NCI-H2081 treated with DMSO at 0.1 percent for 48 hours (cell line): ENCODE results near the gene IER5L.
A peak's percentile ranks its signal among the peaks of the same experiment; 100 is the strongest.
"Not testable (repeated sequence)": the region's sequence is repeated elsewhere in the genome, so short reads cannot be mapped to it uniquely, and the experiment has no call there.

Experiments
- DNase-seq: peaks from one replicate; lab custom pipeline; 2025; lab: John Stamatoyannopoulos, UW

IER5L gene

DNA sequence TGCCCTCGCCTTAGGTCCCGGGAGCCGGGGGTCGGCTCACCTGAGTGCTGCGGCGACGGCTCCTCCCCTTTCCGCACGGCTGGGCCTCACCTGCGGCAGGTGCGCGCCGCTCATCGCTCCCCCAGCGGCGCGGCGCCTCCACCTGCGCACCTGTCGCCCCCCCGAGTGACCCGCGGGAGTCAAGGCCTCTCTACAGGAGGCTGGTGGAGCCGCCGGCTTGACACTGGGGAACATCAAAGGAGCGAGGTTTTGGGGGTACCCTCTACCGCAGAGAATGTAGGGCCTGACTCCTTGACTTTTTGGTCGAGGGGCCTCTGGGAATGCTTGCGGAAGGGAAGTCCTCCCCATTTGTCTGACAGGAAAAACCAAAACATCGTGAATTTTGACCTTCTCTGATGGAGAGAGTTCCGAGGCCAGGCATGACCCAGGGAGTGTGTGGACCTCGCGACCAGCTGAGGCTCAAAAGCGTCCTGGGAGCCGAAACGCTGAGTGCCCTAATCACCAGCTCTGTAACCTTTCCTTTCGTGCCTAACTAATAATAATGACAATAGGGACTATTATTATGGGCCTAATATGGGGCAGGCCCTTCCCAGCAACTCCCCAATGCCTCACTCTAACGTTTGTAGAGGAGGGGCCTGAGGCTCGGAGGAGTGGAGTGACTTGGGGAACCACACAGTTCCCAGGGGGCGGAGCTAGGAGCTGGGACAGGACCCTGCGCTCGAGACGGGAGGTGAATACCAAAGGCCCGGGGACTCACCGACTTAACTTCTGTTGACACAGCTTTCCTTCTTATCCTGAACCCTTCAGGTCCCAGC is 714 bp upstream of the IER5L start:
- no peak for DNase-seq

DNA sequence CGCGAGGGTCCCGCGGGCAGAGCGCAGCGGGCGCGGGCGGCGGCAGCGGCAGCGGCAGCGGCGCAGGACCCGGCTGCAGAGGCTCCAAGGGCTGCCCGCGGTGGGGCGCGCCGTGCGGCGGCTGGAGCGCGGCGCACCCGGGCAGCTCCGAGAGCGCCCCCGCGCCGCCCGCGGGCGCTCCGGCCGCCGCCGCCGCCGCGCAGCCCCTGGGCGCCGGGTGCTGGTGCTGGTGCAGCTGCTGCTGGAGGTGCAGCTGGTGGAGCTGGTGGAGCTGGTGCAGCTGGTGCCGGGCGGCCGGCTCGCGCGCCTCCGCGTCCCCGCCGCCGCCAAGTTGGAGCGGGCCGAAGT is 644 bp downstream of the IER5L start:
- no peak for DNase-seq

DNA sequence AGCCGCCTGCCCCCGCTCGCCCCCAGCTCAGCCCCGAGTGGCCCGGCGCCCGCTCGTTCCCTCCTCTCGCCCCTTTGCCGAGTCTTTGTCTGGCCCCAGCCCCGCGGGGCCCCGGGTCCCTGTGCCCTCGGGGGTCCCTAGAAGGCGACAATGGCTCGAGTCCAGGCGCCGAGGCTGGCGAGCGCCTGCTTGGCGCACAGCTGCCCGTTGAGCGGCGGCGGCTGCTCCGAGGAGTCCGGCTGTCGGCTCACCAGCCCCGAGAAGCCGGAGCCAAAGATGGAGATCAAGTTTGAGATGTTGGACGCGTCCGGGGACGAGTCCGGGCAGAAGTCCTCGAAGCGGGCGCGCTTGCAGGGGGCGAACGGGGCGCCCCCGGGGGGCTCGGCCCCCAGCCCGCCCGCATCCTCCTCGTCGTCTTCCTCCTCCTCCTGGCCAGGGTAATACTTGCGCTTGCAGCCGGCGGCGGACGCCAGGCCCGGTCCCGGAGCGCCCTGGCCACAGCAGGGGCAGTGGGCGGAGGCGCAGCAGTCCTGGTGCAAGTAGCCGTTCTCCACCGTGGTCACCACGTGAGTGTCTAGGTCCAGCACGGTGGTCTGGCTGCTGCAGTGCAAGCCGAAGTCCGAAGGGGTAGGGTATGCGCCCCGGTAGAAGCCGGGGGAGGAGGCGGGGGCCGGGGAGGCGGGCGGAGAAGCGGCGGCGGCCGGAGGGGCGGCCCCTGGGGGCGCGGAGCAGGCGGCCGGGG is 1.2 kb downstream of the IER5L start:
- no peak for DNase-seq

DNA sequence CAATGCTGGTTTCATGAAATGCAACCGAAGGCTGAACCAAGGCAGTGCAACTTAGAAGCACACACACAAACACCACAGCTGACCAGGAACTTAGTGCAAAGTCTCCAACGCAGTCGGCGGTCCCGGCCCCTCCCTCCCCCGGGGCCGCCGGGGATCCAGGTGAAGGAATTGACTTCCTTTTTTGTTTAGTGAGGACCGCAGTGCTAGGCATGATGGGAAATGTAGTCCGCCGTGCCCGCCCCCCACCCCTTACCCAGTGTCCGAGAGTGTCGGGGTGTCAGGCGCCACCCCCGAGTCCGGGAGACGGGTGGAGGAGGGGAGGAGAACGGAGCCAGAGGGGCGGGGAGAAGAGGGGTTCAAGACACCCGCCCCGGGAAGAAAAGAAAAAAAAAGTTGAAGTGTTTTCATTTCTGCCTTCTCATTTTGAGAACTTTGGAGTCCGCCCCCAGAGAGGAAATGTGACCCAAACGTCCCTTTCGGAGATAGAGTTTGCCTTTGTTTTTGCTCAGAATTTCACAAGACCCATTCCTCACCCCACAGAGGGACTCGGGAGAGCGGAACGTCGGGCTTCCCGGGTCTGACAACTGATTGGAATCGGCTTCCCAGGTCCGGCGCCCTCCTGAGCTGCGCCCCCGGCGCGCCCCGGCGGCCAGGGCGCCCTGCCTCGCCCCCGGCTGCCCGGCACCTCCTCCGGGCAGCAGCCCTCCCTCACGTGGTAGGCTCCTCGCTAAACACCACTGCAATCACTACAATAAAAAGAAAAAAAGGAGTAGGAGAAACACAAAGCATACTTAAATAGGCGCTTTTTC is 2.0 kb downstream of the IER5L start:
- DNase-seq = no peak

DNA sequence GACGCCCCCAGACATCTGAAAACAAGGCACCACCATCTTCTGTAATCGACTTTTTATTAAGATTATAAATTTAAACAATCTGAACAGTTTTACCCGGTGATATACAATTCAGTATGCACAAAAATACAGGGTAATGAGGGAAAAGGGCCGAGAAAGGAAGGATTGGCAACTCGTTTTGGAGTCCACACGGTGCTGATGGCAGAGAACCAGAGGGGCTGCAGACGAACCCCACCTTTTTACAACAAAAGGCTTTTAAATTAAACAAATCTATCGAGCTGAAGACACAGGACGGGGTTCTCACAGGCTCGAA is 2.6 kb downstream of the IER5L start:
- DNase-seq = no peak

DNA sequence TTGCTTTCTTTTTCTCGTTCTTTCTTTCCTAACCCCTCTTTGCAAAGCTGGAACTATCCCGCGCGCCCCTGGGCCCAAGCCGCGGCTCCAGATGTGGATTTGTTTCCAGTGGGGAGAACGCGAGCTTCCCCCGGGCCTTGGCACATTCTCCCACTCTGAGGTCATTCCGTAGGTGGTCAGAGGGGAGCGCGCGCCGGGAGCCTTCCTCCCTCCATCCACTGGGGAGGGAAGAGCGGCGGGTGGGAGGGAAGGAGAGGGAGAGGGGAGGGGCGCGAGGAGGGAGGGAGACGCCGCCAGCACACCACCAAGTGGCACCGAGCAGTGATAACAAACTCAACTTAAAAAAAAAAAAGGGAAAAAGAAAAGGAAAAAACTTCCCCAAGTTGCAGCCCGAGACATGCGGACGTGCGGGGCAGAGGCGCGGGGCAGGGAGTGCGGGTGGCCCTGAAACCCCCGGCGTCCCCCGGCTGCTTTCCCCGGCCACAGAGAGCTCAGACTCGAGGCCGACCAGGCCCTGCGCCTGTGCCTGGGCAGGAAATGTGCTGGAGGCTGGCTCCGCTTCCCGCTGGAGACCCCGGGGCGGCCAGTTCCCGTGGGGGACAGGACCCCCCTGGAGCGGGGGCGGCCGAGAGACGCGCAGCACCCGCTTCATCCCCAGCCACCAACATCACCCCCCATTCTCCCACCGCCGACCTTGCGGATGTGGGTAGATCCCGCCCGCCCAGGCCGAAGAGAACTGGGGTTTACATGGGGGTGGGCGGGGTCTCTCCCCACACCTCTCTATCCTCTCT is 3.1 kb downstream of the IER5L start:
- DNase-seq = no peak

DNA sequence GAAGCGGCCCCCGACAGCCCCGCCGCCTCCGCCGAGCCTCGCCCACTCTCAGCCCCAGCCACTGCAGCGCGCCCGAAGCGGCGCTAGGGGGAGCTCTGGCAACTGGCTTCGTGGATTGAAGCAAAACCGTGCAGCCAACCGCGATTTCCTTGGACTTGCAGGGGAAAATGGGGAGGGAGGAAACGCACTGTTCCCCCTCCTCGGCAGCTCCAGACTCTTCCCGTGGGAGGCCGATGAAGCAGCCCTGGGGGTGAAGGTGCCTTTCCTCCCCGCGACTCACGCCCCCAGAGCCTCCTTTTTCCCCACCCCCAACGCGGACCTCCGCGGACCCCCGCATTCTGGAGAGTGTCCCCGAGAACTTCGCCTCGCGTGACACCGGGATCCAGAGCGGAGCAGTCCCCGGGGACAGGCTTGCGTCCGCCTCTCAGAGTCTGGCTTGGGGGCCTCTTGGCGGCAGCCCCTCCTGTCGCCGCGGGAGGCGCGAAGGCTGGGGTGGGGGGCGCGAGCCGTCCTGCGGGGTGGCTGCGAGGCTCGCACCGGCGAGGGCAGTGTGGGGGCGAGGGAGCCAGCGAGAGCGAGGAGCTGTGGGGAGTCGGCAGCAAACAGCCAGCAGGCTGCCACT is 3.8 kb downstream of the IER5L start:
- DNase-seq = peak; percentile 30

DNA sequence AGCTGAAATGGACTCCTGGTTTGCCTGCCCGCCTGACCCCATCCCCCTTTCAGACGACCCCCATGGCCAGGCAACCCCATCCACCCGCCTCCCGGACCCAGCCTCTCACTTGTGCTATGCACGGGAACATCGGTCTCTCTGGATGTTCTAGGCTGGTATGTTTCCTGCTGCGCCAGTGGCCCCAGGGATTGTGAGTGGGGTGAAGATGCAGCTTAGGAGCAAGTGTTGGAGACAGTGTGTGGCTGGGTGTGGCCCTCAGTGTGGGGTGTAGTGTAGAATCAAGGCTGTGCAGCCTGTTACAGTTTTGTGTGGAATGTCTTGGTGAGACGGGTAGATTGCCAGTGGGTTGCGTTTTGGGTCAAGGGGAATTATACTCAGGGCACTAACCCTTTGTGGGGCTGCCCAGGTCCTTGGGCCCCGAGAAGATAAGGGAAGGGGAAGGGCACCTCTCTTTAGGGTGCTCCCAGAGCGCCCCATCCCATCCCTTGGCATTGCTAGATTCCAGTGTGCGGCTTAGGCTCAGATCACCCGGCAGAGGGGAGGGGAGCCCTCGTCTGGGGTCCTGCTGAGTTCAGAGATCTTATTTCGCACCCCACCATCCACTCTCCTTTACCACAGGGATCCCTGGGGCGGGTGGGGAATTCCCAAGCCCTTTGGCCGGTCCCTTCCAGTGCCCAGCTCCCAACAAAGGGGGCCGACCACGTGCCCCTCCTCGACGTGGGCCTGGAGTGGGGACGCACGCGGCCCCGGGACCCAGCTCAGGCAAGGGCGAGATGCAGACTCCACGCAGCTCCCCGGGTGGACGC is 4.6 kb downstream of the IER5L start:
- no peak for DNase-seq

DNA sequence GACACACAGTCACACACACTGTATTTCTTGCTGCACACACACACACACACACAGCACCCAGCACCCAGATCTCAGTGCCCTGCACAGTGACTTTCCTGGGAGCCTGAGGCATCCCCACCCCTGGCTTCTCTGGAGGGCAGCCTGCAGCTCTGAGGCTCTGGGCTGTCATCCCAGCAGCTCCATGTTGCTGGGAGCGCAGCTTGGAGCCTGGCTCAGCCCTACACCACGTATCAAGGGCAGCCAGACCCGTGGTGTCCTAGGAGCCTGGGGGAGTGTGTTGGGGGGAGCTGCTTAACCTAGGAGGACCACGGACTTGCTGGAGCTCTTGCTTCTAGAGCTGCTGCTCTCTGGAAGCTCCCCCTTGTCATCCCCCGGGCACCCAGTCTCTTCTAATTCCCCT is 5.2 kb downstream of the IER5L start:
- DNase-seq = no peak

DNA sequence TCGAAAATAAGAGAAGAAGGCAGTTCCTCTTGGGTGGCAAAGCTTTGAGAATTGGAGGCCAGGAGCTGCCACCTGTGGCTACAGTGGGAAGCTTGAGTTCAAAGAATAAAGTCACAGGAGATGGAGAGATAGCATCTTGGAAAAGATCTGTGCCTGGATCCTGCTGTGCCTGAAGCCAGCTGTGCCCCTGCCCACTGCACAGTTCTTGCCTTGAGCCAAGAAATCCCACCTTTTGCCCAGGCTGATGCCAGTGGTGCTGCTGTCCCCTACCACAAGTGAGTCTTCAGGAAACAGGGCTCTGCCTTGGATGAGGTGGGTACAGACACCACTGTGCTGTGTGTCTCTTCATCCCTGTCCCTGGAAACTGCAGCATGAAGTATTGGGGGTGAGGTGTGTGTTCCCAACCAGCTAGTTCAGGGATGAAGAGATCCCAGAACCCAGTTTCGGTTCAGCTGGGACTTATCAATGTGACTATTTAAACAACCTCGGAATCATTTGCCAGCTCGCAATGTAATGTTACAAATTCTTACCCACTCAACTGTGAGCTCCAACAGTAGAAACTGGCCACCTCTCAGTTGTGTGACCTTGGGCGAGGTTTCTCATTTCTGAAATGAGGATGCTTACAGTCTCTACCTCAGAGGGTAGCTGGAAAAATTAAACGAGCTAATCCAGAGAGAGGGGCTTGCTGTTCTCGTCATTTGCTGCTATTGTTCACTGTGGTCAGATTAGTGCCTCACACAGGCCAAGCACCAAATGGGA is 5.9 kb downstream of the IER5L start:
- DNase-seq = no peak

DNA sequence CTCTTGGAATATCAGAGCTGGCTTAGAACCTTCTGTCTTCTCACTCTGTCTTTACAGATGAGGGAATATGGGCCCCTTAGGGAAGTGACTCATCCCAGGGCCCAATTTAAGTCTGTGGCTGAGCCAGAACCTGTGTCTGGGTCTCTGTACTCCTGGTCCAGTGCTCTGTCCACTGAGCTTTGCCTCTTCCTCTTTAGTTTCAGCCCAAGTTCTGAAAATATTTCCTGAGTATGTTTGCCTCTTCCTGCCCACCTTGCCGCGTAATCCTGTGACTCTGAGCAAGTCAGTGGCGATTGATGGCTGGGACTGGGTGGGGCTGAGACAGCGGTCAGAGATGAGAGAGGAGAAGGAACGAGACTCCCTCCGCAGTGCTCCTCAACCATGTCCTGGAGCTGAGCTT is 7.8 kb downstream of the IER5L start:
- DNase-seq = no peak

DNA sequence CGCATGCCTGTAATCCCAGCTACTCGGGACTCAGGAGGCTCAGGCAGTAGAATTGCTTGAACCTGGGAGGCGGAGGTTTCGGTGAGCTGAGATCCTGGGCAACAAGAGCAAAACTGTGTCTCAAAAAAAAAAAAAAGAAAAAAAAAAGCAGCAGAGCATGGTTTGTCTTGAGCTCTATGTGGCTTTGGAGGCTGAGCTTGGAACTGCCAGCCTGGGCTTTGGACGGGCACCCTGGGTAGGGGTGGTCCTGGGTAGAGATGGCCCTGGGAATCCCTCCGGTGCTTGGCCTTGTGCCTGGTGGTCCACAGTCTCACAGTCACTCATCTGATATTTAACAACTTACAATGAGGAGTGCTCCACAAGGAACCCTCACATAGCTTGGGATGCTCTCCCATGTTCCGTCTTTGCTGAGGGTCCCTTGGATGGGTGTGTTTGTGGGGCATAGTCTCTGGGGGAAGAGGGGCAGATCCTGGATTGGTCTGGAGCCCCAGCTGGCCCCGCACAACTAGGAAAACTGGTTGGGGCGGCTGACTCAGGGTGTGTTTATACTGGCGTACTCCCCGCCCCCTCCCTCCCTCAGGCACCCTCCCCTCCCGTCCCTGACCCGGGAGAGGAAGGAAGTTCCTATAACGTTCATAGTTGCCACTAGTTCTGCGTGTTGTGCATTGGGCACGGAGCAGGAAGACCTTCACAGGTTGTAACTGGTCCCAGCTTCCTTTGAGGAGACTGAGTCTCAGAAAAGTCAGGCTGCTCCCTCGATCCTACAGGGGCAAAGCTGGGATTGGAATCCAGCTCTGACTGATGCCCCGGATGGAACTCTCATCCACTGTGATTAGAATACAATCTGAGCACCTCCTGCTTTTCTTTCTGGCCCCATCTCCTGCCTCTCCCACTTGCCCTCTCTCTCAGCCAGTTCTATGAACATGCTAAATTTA is 11.2 kb downstream of the IER5L start:
- DNase-seq = no peak

DNA sequence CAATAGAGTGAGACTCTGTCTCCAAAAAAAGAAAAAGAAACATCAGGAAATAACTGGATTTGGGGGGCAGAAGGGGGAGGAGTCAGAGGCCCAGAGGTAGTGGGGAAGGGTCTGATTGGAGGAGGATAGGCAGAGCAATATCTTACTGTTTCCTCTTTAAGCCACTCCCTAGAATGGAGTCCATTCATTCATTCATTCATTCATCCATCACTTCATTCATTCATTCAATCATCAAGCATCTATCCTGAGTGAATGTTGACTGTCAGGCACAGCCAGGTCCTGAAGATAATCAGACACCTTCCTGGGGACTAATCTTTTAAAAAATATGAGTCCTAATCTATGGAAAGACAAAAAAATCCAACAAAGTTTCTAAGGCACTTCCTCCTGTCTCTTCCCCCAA is 12.9 kb downstream of the IER5L start:
- no peak for DNase-seq

DNA sequence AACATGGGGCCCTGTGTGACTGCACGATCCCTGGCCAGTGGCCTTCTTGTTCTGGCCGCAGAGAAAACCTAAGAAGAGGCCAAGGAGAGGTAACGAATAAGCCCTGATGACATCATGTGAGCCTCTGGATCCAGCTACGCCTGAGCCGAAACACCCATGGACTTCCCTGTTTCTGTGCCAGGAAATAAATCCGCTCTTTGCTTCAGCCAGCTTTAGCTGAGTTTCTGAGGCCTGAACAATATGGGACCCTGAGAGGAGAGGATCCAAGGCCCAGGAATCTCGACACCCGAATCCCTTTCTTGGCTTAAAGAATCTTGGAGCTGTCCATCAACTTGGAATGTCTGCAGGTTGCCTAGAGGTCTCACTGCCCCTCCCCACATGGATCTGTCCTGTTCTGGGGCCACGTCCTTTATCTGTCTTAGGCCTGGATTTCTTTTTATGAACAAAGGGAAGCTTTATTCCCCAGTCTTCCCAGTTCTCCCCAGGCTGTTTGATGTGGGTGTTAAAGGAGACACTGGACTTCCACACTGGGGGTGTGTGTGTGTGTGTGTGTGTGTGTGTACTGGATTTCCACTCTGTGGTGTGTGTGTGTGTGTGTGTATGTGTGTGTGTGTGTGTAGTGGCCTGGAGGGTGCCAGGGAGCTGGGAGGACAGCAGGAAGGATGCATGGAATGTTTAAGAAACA is 13.7 kb downstream of the IER5L start:
- DNase-seq = no peak

DNA sequence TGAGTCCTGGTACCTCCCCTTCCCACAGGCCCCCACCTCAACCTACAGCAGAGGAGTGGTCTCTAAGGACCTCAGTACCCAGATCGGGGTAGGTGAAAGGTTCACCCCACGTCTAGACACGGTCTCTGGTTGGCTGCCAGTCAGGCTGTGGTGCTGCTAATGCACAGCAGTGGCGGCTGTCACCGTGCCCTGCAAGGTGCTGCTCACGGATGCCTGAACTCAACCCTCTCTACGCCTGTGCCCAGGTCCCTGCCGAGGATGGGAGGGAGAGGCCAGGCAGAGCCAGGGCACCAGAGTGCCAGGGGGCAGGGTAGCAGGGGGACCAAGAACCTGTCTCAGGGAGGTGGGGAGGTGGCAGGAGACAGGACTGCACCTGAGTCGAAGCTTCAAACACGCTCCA is 14.3 kb downstream of the IER5L start:
- DNase-seq = no peak

DNA sequence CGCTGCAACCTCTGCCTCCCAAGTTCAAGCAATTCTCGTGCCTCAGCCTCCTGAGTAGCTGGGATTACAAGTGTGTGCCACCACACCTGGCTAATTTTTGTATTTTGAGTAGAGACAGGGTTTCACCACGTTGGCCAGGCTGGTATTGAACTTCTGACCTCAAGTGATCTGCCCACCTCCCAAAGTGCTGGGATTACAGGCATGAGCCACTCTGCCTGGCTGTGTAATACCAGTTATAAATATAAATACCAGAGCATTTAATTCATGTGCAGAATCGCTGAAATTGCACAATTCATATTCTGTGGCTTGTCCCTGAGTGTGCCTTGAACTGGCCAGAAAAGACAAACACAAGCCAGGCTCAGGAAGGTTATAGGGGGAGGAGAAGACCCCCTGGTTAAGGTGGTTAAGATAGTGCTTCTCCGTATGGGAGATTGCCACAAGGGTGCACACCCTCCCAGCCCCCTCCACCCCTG is 14.8 kb downstream of the IER5L start:
- DNase-seq = not testable (repeated sequence)

DNA sequence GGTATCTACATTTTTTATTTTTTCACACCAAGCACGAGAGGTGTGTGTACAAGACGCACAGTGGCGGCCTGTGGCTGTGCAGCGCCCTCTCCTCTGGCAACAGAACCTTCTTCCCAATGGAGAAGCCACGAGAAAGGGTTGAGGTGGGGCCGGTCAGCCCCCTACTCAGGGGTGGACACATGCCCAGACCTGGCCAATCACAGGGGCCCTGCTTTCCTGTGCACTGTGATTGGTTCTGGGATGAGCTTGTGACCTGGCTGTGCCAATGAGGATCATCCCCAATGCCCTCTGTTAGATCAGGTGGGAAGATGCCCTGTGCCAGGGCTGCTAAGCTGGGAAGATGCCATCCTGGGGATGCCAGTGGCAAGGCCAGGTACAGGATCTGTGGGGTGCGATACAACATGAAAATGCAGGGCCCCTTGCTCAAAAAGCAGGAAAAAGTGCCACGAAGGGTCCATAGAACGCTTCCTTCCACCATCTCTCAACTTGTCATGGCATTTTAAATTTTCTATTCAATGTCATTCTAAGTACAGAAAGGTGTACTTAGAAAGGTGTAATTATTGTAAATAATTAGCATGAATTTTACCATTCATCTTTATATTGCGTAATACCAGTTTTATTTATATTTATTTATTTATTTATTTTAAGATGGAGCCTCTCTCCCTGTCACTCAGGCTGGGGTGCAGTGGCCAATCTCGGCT is 15.4 kb downstream of the IER5L start:
- DNase-seq = no peak

DNA sequence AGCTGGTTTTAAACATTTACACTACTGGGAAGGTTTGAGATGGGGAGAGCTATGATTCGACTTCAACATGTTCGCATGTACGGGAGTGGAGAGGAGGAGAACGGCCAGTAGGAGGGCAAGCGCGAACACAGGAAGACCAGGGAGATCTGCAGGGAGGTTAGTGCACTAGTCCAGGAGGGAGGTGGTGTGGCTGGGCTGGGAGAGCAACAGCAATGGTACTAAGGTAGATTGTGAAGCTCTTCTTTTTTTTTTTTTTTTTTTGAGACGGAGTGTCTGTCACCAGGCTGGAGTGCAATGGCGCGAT is 16.6 kb downstream of the IER5L start:
- DNase-seq = no peak
